ENCODE data around the gene RPTOR. TPM values are rescaled to one million over a fixed set of nuclear protein-coding genes. Genes with fewer than 3 reads are reported as not detected.
A peak's percentile ranks its signal among the peaks of the same experiment; 100 is the strongest.

The RPTOR gene
- total RNA-seq, 1 donor from 2014 or later: 62.4 TPM

DNA sequence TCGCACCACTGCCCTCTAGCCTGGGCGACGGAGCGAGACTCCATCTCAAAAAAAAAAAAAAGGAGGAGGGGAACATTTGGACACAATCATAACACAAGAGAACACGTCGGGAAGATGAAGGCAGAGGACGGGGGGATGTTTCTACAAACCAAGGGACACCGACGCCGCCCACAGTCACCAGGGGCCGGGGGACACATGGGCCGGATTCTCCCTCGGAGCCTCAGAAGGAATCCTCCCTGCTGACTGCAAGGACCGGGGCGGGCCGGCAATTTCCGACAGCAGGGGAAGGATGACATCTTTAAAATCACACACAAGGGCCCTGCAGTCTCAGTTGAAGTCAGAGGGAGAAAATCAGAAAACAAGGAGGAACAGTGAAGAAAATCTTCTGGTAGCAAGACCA is 438.9 kb downstream of the RPTOR start:
- peaks cover 7% of the 10 kb centered on the region for H3K4me1 Mint-ChIP-seq (ENCODE audit: low read depth)
- intact Hi-C loops (cut with micrococcal nuclease): loop anchor here (10.0 kb wide), 1 partner anchor 409 kb away; no protein-coding TSS in a partner anchor
- no peak for DNase-seq (ENCODE audit: low spot score)
- no peaks in the 10 kb centered on the region for H3K9me3 Mint-ChIP-seq
- H3K4me3 Mint-ChIP-seq (ENCODE audit: low read depth): no peak overlapping the region
- H3K27me3 Mint-ChIP-seq (ENCODE audit: low read depth): peaks cover 4% of the 10 kb centered on the region
- H3K36me3 Mint-ChIP-seq (ENCODE audit: low read depth): no peaks in the 10 kb centered on the region
- H3K27ac Mint-ChIP-seq: no peak overlapping the region

DNA sequence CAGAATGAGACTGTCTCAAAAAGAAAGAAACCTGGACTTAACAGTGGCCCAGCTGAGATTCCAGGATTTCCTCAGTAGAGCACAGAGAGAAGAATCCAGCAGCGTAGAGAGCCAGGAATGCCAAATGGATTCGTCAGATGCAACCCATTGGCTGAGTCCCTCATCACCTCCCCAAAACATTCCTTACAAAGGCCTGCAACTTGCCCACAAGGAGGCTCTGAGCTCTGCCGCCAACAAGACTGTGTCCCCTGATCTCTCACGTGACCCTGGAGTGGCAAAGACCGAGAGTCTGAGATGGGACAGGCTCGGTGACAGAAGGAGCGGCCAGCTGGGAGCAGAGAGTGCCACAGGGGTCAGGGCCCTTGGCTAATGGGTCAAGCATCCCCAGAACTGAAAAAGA is 440.1 kb downstream of the RPTOR start:
- no peak overlapping the region for H3K4me3 Mint-ChIP-seq (ENCODE audit: low read depth)
- H3K27ac Mint-ChIP-seq: no peak overlapping the region
- peaks cover 4% of the 10 kb centered on the region for H3K27me3 Mint-ChIP-seq (ENCODE audit: low read depth)
- intact Hi-C loops (cut with micrococcal nuclease): loop anchor here (10.0 kb wide), 1 partner anchor 410 kb away; no protein-coding TSS in a partner anchor
- H3K9me3 Mint-ChIP-seq: no peaks in the 10 kb centered on the region
- H3K4me1 Mint-ChIP-seq (ENCODE audit: low read depth): peaks cover 9% of the 10 kb centered on the region
- DNase-seq (ENCODE audit: low spot score): no peak
- H3K36me3 Mint-ChIP-seq (ENCODE audit: low read depth): no peaks in the 10 kb centered on the region

DNA sequence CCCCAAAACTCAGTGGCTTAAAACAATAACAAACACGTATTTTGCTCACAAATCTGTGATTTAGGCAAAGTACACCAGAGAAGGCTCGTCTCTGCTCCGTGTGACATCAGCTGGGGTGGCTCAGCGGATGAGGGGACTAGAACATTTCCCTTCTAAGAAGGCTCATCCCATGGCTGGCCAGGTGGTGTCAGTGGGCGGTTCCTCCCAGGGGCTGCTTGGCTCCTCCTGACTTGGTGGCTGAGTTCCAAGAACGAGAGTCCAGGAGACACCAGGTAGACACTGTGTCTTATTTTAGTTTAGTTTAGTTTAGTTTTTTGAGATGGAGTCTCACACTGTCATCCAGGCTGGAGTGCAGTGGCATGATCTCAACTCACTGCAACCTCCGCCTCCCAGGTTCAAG is 441.4 kb downstream of the RPTOR start:
- peaks cover 6% of the 10 kb centered on the region for H3K4me1 Mint-ChIP-seq (ENCODE audit: low read depth)
- no peak overlapping the region for H3K27ac Mint-ChIP-seq
- no peaks in the 10 kb centered on the region for H3K27me3 Mint-ChIP-seq (ENCODE audit: low read depth)
- H3K4me3 Mint-ChIP-seq (ENCODE audit: low read depth): no peak overlapping the region
- H3K36me3 Mint-ChIP-seq (ENCODE audit: low read depth): no peaks in the 10 kb centered on the region
- intact Hi-C loops (cut with micrococcal nuclease): loop anchor here (10.0 kb wide), 1 partner anchor 411 kb away; no protein-coding TSS in a partner anchor
- H3K9me3 Mint-ChIP-seq: no peaks in the 10 kb centered on the region
- DNase-seq (ENCODE audit: low spot score): no peak

GRCh38 chr17:80986816-80987475 is 442.3 kb downstream of the RPTOR start:
- Mint-ChIP-seq H3K36me3 (ENCODE audit: low read depth) (no peaks in the 10 kb centered on the region), H3K9me3 (no peaks in the 10 kb centered on the region), H3K27me3 (ENCODE audit: low read depth) (no peaks in the 10 kb centered on the region), H3K4me3 (ENCODE audit: low read depth) (no peak overlapping the region), H3K27ac (no peak overlapping the region), H3K4me1 (ENCODE audit: low read depth) (peaks cover 6% of the 10 kb centered on the region)
- no peak for DNase-seq (ENCODE audit: low spot score)
- intact Hi-C loops (cut with micrococcal nuclease): loop anchor here (10.0 kb wide), 1 partner anchor 412 kb away; no protein-coding TSS in a partner anchor

DNA sequence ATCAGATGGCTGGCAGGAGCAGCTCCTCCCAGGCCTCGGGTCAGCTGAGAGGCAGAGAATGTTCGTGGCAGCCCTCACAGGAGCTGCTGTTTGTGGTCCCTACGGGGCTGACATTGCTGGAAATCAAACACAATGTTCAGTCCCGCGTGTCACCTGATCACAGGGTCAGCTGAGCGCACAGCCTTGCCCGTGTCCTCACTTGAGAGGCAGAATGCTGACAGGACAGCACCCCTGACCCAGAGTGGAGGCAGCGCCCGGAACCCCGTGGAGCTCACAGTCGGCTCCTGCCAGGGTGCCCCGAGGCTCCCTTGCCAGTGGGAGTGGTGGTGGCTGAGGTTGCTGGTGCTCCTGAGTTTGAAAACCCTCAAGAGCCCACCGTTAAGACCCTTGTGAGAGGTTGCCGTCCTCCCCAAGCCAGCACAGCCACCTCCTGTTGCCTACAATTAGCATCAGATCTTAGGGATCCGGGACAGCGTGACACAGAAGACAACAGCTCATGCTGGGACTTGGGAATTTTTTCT is 443.4 kb downstream of the RPTOR start:
- Mint-ChIP-seq H3K4me1 (ENCODE audit: low read depth) (peaks cover 8% of the 10 kb centered on the region), H3K4me3 (ENCODE audit: low read depth) (no peak overlapping the region), H3K27me3 (ENCODE audit: low read depth) (no peaks in the 10 kb centered on the region), H3K27ac (no peak overlapping the region), H3K36me3 (ENCODE audit: low read depth) (no peaks in the 10 kb centered on the region), H3K9me3 (no peaks in the 10 kb centered on the region)
- DNase-seq (ENCODE audit: low spot score): no peak
- intact Hi-C loops (cut with micrococcal nuclease): loop anchor here (10.0 kb wide), 1 partner anchor 413 kb away; no protein-coding TSS in a partner anchor

DNA sequence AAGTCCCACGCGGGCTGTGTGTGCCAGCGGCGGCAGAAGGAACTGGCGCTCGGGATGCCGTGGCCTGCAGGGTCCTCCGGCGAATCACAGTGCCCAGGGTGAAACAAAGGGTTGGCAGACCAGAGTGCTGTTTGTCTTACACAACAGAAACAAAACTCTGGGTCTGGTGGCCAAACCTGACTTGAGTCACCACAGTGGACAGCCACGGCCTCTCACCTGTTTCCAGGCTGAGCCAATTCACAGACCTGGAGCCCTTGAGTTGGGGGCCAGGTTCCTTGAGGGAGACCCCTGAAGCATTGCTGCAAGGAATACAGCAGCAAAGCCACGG is 444.9 kb downstream of the RPTOR start:
- intact Hi-C loops (cut with micrococcal nuclease): loop anchor here (10.0 kb wide), 1 partner anchor 415 kb away; no protein-coding TSS in a partner anchor
- DNase-seq (ENCODE audit: low spot score): no peak
- Mint-ChIP-seq H3K4me3 (ENCODE audit: low read depth) (no peak overlapping the region), H3K4me1 (ENCODE audit: low read depth) (peaks cover 10% of the 10 kb centered on the region), H3K27me3 (ENCODE audit: low read depth) (no peaks in the 10 kb centered on the region), H3K9me3 (no peaks in the 10 kb centered on the region), H3K36me3 (ENCODE audit: low read depth) (no peaks in the 10 kb centered on the region), H3K27ac (no peak overlapping the region)

- H3K27ac Mint-ChIP-seq: peak overlapping the region; percentile 55
- peak overlapping the region; percentile 82 for H3K4me3 Mint-ChIP-seq (ENCODE audit: low read depth)
- no peak for DNase-seq (ENCODE audit: low spot score)
- H3K9me3 Mint-ChIP-seq: no peaks in the 10 kb centered on the region
- intact Hi-C loops (cut with micrococcal nuclease): no loop called here
- H3K36me3 Mint-ChIP-seq (ENCODE audit: low read depth): peaks cover 10% of the 10 kb centered on the region
- peaks cover 10% of the 10 kb centered on the region for H3K4me1 Mint-ChIP-seq (ENCODE audit: low read depth)
- H3K27me3 Mint-ChIP-seq (ENCODE audit: low read depth): no peaks in the 10 kb centered on the region
Measured at GRCh38 chr17:80990921-80991644, 446.4 kb downstream of the RPTOR start.

DNA sequence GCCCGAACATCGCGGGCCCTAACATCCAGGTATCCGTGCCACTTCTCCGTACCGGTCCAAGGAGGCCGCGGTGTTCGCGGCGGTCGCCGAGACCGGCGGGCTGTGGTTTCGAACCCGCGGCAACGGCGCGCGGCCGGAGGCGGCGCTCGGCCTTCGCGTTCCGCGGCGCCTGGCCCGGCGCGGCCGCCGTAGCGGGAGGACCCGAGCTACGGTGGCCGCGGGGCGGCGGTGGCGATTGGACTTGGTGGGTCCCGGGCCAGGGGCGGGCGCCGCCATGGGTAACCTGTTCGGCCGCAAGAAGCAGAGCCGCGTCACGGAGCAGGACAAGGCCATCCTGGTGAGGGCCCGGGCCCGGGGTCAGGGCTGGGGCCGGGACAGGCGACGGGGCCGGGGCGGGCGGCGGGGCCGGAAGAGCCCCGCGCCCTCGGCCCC is 447.0 kb downstream of the RPTOR start, which contains the start of gene CHMP6:
TSS of gene CHMP6 (plus strand) at position 197 of the 432 bp plus-strand sequence. CDS start at position 275, 78 bp downstream.
- intact Hi-C loops (cut with micrococcal nuclease): no loop called here
- peak within 1 kb of the TSS; percentile 82 for H3K4me3 Mint-ChIP-seq (ENCODE audit: low read depth)
- H3K9me3 Mint-ChIP-seq: no peaks in the 10 kb centered on the region
- peak; percentile 70 for DNase-seq (ENCODE audit: low spot score)
- H3K27ac Mint-ChIP-seq: peak within 1 kb of the TSS; percentile 55
- peaks cover 13% of the 10 kb centered on the region for H3K36me3 Mint-ChIP-seq (ENCODE audit: low read depth)
- peaks cover 10% of the 10 kb centered on the region for H3K4me1 Mint-ChIP-seq (ENCODE audit: low read depth)
- H3K27me3 Mint-ChIP-seq (ENCODE audit: low read depth): no peaks in the 10 kb centered on the region

DNA sequence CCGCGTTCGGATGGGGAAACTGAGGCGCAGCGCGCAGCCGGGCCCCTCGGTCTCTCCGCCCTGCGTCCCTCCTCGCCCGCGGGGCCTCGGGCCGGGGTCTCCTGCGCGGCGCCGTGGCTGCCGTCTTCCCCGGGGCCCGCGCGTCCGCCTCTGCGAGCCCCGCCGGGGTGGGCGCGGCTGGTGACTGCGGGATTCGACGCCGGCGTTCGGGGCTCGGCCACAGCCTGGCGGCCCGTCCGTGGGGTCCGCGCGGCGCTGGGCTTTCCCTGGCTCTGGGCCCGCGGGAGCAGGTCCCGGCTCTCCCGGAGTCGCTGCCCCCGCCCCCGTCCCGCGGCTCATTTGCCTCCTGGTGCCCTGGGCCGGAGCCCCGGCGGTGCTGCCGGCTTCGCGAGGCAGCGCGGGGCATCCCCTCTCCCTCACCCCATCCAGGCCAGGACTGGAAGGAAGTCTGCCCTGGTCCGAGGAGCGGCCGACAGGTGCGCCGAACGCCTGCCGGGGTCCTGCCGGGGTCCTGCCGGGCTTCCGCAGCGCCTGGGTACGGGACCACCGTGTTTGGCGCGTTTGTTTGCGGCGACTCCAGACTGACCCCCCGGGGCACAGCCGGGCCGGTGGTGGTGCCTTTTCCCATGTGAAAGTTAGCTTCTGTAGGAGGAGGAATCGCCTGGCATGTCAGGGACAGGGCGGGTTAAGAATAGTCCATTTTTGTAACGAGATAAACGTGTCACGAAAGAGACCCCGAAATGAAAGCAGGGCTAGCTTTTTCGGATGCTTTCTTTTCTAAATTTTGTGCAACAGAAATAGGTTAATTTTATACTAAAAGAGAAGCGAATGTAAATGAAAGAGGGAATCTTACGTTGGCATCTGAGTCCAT is 447.7 kb downstream of the RPTOR start:
- H3K4me1 Mint-ChIP-seq (ENCODE audit: low read depth): peaks cover 10% of the 10 kb centered on the region
- H3K36me3 Mint-ChIP-seq (ENCODE audit: low read depth): peaks cover 13% of the 10 kb centered on the region
- DNase-seq (ENCODE audit: low spot score): no peak
- H3K4me3 Mint-ChIP-seq (ENCODE audit: low read depth): peak overlapping the region; percentile 78
- H3K27me3 Mint-ChIP-seq (ENCODE audit: low read depth): no peaks in the 10 kb centered on the region
- intact Hi-C loops (cut with micrococcal nuclease): no loop called here
- no peaks in the 10 kb centered on the region for H3K9me3 Mint-ChIP-seq
- no peak overlapping the region for H3K27ac Mint-ChIP-seq

DNA sequence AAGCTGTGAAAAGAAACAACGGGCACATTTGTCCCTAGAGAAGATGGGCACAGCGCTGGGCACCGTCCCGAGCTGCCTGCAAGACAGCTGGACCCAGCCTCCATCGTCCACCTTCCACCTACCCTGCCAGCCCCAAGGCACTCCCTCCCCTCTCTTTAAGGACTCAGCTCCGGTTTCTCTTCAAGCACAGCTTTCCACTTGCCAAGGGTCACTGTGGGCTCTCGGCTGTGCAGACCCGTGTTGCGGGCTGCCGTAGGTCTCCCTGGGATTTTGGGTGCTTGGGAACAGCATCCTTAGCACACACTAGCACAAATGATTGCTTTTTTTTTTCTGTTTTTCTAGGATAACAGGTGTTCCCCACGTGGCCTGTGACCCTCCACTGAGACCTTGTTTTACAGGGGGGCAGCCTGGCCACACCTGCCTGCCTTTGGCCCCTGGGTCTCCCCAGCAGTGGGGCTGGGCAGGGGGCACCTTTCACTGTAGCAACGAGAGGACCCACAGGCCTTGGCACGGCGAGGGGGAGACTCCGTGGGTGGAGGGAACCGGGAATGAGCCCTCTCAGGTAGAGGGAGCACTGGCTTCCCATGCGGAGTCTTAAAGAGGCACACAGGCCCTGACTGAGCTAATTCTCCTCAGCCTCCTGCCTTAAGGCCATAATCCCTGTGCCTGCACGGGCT is 448.4 kb downstream of the RPTOR start:
- no peaks in the 10 kb centered on the region for H3K9me3 Mint-ChIP-seq
- peak overlapping the region; percentile 78 for H3K4me3 Mint-ChIP-seq (ENCODE audit: low read depth)
- H3K27ac Mint-ChIP-seq: peak overlapping the region; percentile 52
- peaks cover 10% of the 10 kb centered on the region for H3K4me1 Mint-ChIP-seq (ENCODE audit: low read depth)
- intact Hi-C loops (cut with micrococcal nuclease): no loop called here
- H3K27me3 Mint-ChIP-seq (ENCODE audit: low read depth): no peaks in the 10 kb centered on the region
- peaks cover 13% of the 10 kb centered on the region for H3K36me3 Mint-ChIP-seq (ENCODE audit: low read depth)
- no peak for DNase-seq (ENCODE audit: low spot score)

GRCh38 chr17:80995131-80995530 is 450.5 kb downstream of the RPTOR start:
- H3K27me3 Mint-ChIP-seq (ENCODE audit: low read depth): no peaks in the 10 kb centered on the region
- peaks cover 16% of the 10 kb centered on the region for H3K36me3 Mint-ChIP-seq (ENCODE audit: low read depth)
- DNase-seq (ENCODE audit: low spot score): no peak
- H3K4me1 Mint-ChIP-seq (ENCODE audit: low read depth): peaks cover 7% of the 10 kb centered on the region
- no peak overlapping the region for H3K27ac Mint-ChIP-seq
- H3K9me3 Mint-ChIP-seq: no peaks in the 10 kb centered on the region
- intact Hi-C loops (cut with micrococcal nuclease): no loop called here
- no peak overlapping the region for H3K4me3 Mint-ChIP-seq (ENCODE audit: low read depth)
